Tibial nerve (tissue), 4 donors: Measurements from ENCODE around the gene RAPH1. TPM values are rescaled to one million over a fixed set of nuclear protein-coding genes. Genes with fewer than 3 reads are reported as not detected.

Experiments
- DNase-seq, 2 donors: peaks; one replicate each; pipeline ENCODE4 v3.0.0-alpha.2; 2019; ENCODE audit warnings: low spot score in 2 of 2
- H3K27ac ChIP-seq, 4 donors: fragments of 200-600 bp; sonication (generic) in 3 of 4; one replicate each; pipeline ENCODE4 v1.5.1; 2017 to 2019; ENCODE audit warnings: mild to moderate bottlenecking in 1 of 4
- H3K27me3 ChIP-seq, 2 donors: fragments of 200-600 bp; sonication (generic) in 1 of 2; one replicate each; pipeline versions ENCODE4 v1.5.1 to v1.6.0; 2017 to 2019
- H3K36me3 ChIP-seq, 3 donors: fragments of 200-600 bp; sonication (generic); one replicate each; pipeline ENCODE4 v1.5.1; 2018 to 2019
- H3K4me1 ChIP-seq, 4 donors: fragments of 200-600 bp; sonication (generic) in 3 of 4; one replicate each; pipeline ENCODE4 v1.5.1; 2017 to 2019
- H3K4me3 ChIP-seq, 4 donors: fragments of 200-600 bp; sonication (generic) in 3 of 4; one replicate each; pipeline ENCODE4 v1.5.1; 2017 to 2019; ENCODE audit warnings: mild to moderate bottlenecking in 1 of 4, moderate library complexity in 1 of 4
- H3K9me3 ChIP-seq, 4 donors: fragments of 200-600 bp; sonication (generic) in 3 of 4; one replicate each; pipeline ENCODE4 v1.5.1; 2017 to 2019
- EP300 ChIP-seq, 2 donors: sonication (generic); formaldehyde crosslinking; IDR thresholded peaks; one replicate each; pipeline ENCODE4 v1.6.1; 2017; ENCODE audit warnings: antibody characterized with exemption in 2 of 2, mild to moderate bottlenecking in 1 of 2
- POLR2A ChIP-seq, 2 donors: fragments of 450-650 bp; IDR thresholded peaks; one replicate each; pipeline ENCODE4 v1.6.1; 2017; ENCODE audit warnings: antibody characterized with exemption in 2 of 2, mild to moderate bottlenecking in 2 of 2, moderate library complexity in 2 of 2
- WGBS, 2 donors: methylation state at CpG; one replicate each; pipeline ENCODE4 v1.1.5; 2018; 5-methylcytosine and 5-hydroxymethylcytosine counted together
- total RNA-seq, 4 donors: library from RNA; depleted of rRNA; stranded (reverse); fragments of >200 nt; gene quantifications; one replicate each; pipeline ENCODE4 v1.1.0, GENCODE V29; 2016
- TF ChIP-seq, protein P1 (sequence below), 5 experiments: fragments of 200-600 bp in 3 of 5; fragments of 450-650 bp in 2 of 5; sonication (generic) in 3 of 5; IDR thresholded peaks; one replicate each; pipeline ENCODE4 v1.5.1; 2016 to 2019; ENCODE audit warnings: antibody characterized with exemption in 5 of 5, mild to moderate bottlenecking in 3 of 5, moderate library complexity in 2 of 5

Gene RAPH1
- total RNA-seq, 4 donors from 2014 or later = 35.4 to 60.0 (median 44.4) TPM

DNA sequence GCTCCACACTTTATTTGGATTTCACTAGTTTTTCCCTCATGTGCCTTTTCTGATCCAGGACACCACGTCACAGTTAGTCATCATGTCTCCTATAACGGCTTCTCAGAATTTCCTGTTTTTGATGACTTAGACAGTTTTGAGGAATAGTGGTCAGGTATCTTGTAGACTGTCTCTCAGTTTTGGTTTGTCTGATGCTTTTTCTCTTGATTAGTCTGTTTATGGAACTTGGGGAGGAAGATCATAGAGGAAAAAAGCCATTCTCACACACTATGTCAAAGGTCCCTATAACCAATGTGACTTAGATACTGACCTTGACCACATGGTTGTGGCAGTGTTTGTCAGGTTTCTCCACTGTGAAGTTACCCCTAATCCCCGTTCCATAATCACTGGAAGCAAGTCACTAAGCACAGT is 89.0 kb downstream of the RAPH1 start:
- Histone ChIP-seq H3K4me1 (peaks cover 0 to 5% (median 0%) of the 10 kb centered on the region in 4 donors), H3K4me3 (no peak overlapping the region), H3K36me3 (peaks cover 0 to 72% (median 3%) of the 10 kb centered on the region in 3 donors), H3K27ac (no peak overlapping the region), H3K27me3 (no peaks in the 10 kb centered on the region), H3K9me3 (no peaks in the 10 kb centered on the region)
- TF ChIP-seq EP300 (IDR thresholded peaks at IDR 0.05) (no peak), POLR2A (IDR thresholded peaks at IDR 0.05) (no peak)
- TF ChIP-seq, protein P1, sequence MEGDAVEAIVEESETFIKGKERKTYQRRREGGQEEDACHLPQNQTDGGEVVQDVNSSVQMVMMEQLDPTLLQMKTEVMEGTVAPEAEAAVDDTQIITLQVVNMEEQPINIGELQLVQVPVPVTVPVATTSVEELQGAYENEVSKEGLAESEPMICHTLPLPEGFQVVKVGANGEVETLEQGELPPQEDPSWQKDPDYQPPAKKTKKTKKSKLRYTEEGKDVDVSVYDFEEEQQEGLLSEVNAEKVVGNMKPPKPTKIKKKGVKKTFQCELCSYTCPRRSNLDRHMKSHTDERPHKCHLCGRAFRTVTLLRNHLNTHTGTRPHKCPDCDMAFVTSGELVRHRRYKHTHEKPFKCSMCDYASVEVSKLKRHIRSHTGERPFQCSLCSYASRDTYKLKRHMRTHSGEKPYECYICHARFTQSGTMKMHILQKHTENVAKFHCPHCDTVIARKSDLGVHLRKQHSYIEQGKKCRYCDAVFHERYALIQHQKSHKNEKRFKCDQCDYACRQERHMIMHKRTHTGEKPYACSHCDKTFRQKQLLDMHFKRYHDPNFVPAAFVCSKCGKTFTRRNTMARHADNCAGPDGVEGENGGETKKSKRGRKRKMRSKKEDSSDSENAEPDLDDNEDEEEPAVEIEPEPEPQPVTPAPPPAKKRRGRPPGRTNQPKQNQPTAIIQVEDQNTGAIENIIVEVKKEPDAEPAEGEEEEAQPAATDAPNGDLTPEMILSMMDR (IDR thresholded peaks at IDR 0.05) = no peak
- DNase-seq = no peak
- 84 to 90% methylated on average over 3 of the region's 3 CpGs for WGBS, 2 donors

DNA sequence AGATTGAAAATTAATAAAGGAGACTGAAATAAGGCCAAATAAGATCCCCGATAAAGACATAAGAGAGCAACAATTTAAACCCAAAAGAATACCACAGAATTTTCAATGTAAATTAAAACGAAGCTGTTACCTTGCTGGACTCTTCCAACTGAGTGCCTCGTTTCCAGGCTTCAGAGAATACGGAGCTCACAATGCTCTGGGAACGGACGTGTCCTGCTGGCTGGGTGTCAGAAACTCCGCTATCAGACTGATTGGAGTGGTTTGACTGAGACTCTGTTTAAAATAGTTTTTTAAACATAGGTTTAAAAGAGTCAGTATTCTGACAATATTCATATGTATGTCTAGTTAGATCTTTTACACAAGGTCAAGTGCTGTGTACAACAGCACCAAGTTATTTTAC is 90.4 kb downstream of the RAPH1 start:
- H3K27ac ChIP-seq = no peak overlapping the region
- peaks cover 0 to 5% (median 0%) of the 10 kb centered on the region in 4 donors for H3K4me1 ChIP-seq
- H3K4me3 ChIP-seq = no peak overlapping the region
- TF ChIP-seq POLR2A (IDR thresholded peaks at IDR 0.05) (no peak), EP300 (IDR thresholded peaks at IDR 0.05) (no peak)
- TF ChIP-seq, protein P1 (IDR thresholded peaks at IDR 0.05) = no peak
- no peaks in the 10 kb centered on the region for H3K9me3 ChIP-seq
- DNase-seq = no peak
- 81 to 84% methylated on average over 7 of the region's 7 CpGs for WGBS, 2 donors
- H3K27me3 ChIP-seq = no peaks in the 10 kb centered on the region
- H3K36me3 ChIP-seq = peaks cover 0 to 81% (median 3%) of the 10 kb centered on the region in 3 donors

DNA sequence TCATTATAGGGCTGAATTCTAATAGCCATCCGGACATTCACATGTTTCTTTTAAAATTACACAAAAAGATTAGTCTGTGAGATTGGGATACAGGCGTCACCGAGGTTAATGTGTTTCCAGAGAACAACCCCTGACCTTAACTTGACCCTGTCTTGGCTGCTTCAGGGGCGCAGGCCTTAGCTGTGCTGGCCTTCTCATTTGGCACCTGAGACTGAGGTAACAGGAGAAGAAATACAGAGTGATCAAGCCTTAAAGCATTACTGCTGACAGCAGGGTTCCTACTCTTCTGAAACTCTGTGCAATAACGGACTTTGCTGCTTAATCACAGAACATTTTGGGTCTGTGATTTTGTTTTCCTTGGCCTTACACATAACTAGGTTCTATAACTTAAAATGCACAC is 92.6 kb downstream of the RAPH1 start:
- H3K27me3 ChIP-seq = no peaks in the 10 kb centered on the region
- peaks cover 0 to 78% (median 0%) of the 10 kb centered on the region in 3 donors for H3K36me3 ChIP-seq
- peaks cover 0 to 5% (median 0%) of the 10 kb centered on the region in 4 donors for H3K4me1 ChIP-seq
- H3K4me3 ChIP-seq = no peak overlapping the region
- WGBS, 2 donors = 40 to 50% methylated on average over 5 of the region's 5 CpGs
- H3K27ac ChIP-seq = no peak overlapping the region
- TF ChIP-seq EP300 (IDR thresholded peaks at IDR 0.05) = no peak
- TF ChIP-seq POLR2A (IDR thresholded peaks at IDR 0.05) = no peak
- TF ChIP-seq, protein P1 (IDR thresholded peaks at IDR 0.05) = no peak
- H3K9me3 ChIP-seq = no peaks in the 10 kb centered on the region
- no peak for DNase-seq

DNA sequence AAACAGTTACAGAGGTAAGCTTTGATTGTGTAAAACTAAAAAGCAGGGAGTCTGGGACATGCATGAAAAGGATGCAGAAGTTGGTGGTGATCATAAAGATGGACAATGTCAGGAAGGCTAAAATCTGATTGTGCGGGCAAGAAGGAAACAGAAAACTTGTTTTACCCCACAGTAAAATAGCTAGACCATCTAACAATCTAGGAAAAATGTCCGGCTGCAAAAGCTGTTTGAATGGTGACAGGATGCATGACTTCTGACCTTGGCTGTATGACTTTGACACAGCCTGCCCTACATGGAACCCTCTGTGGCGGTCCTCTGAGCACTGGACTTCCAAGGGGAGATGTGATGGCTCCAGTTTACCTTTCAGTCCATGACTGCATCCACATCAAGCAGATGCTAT is 93.6 kb downstream of the RAPH1 start:
- Histone ChIP-seq H3K36me3 (peaks cover 0 to 79% (median 0%) of the 10 kb centered on the region in 3 donors), H3K4me1 (peaks cover 0 to 5% (median 0%) of the 10 kb centered on the region in 4 donors), H3K27ac (no peak overlapping the region), H3K4me3 (no peak overlapping the region), H3K9me3 (no peaks in the 10 kb centered on the region), H3K27me3 (no peaks in the 10 kb centered on the region)
- 76 to 77% methylated on average over 3 of the region's 3 CpGs for WGBS, 2 donors
- TF ChIP-seq POLR2A (IDR thresholded peaks at IDR 0.05) (no peak), EP300 (IDR thresholded peaks at IDR 0.05) (no peak)
- TF ChIP-seq, protein P1 (IDR thresholded peaks at IDR 0.05) = no peak
- DNase-seq = no peak

DNA sequence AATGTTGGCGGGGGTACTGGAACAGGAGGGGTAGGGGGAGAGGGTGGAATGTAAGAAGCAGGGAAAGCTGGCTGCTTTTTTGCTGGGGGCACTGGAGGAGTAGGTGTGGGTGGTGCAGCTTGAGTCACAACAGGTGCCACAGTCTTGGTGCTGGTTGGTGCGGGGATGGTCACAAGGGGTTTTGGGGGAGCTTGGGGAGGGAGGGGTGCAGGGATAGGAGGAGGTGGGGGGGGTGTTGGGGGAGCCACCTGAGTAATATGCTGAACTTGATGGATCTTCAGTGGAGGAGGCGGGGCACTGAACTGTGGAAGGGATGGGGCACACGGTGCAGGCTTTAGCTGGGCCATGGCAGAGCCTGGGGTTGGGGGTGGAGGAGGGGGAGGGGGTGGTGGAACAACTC is 94.4 kb downstream of the RAPH1 start:
- Histone ChIP-seq H3K4me3 (no peak overlapping the region), H3K4me1 (peaks cover 0 to 5% (median 0%) of the 10 kb centered on the region in 4 donors), H3K27ac (no peak overlapping the region), H3K9me3 (no peaks in the 10 kb centered on the region), H3K27me3 (no peaks in the 10 kb centered on the region), H3K36me3 (peaks cover 0 to 71% (median 0%) of the 10 kb centered on the region in 3 donors)
- WGBS, 2 donors = 80 to 86% methylated on average over 4 of the region's 4 CpGs
- TF ChIP-seq POLR2A (IDR thresholded peaks at IDR 0.05) (no peak), EP300 (IDR thresholded peaks at IDR 0.05) (no peak)
- TF ChIP-seq, protein P1 (IDR thresholded peaks at IDR 0.05) = no peak
- DNase-seq = no peak
